ENCODE measurements around the gene PCSK4.
"Not testable (repeated sequence)": the region's sequence is repeated elsewhere in the genome, so short reads cannot be mapped to it uniquely, and the experiment has no call there.

The PCSK4 gene

GRCh38 chr19:1521636-1522035, 31.5 kb upstream of the PCSK4 start:
- FAIRE-seq, result no peak

- FAIRE-seq, result no peak
Measured at GRCh38 chr19:1520203-1520780, 30.1 kb upstream of the PCSK4 start.

DNA sequence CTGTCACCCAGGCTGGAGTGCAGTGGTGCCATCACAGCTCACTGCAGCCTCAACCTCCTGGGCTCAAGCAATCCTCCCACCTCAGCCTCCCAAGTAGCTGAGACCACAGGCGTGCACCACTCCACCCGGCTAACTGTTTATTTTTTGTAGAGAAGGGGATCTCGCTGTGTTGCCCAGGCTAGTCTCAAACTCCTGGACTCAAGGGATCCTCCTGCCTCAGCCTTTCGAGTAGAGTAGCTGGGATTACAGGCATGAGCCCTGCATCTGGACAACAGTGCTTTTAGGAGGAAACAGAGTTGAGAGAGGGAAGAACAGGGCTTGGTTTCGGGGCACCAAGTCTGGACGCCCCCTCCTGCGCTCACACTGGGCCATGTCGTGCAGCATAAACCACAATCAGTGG, 29.7 kb upstream of the PCSK4 start:
- FAIRE-seq, result not testable (repeated sequence)

DNA sequence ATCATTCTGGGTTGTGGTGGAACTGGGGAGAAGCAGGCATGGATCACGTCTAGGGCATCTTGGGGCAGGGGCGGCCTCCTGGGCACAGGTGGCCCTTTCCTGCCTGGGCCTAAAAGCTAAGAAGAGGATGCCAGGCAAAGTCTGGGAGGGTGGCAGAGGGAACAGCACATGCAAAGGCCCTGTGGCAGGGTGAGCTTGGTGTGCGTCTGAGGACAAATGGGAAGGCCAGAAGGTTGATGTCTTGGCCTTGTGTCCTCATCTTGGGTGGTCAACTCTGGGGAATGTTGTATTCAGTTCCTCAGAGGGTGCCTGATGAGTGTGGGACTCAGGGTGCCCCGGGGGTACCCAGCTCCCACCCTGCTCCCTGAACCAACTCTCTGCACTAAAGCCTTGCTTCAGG, 28.3 kb upstream of the PCSK4 start:
- FAIRE-seq, result no peak

GRCh38 chr19:1516395-1516753, 26.2 kb upstream of the PCSK4 start:
- FAIRE-seq, result no peak

GRCh38 chr19:1514986-1515721, 25.0 kb upstream of the PCSK4 start:
- no peak for FAIRE-seq

- FAIRE-seq, result no peak
Measured at GRCh38 chr19:1514295-1514661, 24.1 kb upstream of the PCSK4 start.

- no peak for FAIRE-seq
Measured at GRCh38 chr19:1513499-1514294, 23.5 kb upstream of the PCSK4 start.

DNA sequence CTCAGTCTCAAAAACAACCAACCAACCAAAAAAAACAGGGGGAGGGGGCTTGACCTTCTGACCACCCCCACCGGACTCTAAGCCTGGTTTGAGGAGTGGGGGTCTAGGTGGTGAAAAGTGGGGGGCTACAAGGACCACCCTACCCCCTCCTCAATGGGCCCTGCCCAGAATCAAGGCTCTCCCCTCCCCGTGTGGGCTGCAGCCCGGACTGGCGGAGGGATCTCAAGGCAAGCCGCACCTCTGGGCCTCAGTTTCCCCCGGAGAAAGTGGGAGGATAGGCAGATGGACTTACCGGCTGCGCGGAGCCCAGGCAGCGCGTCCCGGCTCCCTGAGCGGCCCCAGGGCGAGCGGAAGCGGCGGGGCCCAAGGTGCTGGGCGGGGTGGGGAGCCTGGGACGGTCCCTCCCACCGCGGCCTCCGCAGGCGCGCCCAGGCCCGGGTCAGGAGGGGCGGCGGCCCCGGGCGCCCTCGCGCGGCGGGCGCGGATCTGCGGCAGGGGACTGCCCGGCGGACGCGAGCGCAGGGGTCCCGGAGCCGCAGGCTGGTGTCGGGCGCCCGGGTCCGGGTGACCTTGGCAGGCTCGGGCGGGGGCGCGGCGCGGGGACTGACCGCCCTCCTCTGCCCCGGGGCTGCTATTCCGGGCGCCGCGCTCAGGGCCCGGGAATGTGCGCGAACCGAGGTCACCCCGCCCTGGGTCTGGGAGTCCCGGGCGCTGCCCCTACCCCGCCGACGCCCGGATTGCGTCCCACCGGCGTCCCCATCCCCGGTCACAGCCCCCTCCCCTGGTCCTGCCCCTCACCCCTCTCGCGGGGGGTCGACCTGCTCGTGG, 22.7 kb upstream of the PCSK4 start, which contains the start of gene ADAMTSL5:
TSS of gene ADAMTSL5 (minus strand) at position 349 of the 828 bp plus-strand sequence. CDS start 2,076 bp downstream, outside the sequence.
- FAIRE-seq, result no peak

- FAIRE-seq, result no peak
Measured at GRCh38 chr19:1511318-1512317, 21.5 kb upstream of the PCSK4 start.

DNA sequence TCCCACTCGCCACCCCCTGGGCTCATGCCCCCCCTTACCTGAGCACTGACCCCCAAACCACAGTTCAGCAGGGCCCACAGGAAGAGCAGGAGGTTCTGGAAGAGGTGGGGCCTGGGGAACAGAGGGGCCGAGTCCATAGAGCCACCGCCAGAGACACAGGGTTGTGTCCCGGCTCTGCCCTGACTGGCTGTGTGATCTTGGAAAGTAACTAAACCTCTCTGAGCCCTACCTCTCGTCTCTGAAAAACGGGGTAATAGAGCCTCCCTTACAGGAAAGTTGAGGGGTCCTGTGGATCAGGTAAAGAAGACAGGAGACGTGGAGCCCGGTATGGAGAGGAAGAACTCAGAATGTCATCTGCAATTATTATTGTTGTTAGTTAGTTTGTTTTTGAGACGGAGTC, 20.7 kb upstream of the PCSK4 start:
- FAIRE-seq, result no peak

- FAIRE-seq, result no peak
Measured at GRCh38 chr19:1510442-1510806, 20.3 kb upstream of the PCSK4 start.

GRCh38 chr19:1509602-1510441, 19.7 kb upstream of the PCSK4 start:
- FAIRE-seq, result no peak

DNA sequence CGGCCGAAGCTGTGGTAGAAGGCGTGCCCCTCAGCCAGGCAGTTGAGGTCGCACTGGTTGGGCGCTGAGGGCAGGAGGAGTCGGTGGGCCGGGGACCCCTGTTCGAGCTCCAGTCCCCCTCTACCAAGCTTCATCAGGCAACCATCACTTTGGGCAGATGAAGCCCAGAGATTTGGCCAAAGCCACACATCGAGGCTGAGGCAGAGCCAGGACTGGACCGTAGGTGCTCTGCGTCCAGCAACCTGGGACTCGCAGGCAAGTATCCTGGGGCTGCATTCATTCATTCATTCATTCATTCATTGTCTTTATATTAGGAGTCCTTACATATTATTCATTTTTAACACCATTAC, 18.3 kb upstream of the PCSK4 start:
- FAIRE-seq, result no peak

GRCh38 chr19:1507763-1508506, 17.8 kb upstream of the PCSK4 start:
- FAIRE-seq, result no peak

DNA sequence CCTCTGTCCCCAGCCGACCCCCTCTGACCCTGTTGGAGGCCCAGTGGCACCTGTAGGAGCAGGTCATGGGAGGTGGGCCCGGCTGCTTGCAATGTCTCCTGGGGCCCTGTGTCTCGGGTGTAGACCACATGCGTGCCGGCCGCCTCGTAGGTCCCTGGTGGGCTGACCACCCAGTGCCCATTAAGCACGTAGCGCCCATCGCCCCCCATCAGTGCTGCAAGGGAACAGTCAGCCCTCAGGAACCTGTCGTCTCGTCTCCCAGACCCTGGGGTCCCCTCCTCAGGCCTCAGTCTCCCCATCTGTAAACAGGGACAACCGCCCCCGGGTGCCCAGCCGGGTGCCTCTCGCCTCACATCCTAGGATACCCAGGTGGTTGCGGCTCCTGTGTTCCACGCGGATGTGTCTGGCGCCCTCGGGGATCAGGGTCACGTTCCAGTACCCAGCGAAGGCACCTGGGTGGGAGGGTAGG, 17.1 kb upstream of the PCSK4 start:
- FAIRE-seq, result no peak

DNA sequence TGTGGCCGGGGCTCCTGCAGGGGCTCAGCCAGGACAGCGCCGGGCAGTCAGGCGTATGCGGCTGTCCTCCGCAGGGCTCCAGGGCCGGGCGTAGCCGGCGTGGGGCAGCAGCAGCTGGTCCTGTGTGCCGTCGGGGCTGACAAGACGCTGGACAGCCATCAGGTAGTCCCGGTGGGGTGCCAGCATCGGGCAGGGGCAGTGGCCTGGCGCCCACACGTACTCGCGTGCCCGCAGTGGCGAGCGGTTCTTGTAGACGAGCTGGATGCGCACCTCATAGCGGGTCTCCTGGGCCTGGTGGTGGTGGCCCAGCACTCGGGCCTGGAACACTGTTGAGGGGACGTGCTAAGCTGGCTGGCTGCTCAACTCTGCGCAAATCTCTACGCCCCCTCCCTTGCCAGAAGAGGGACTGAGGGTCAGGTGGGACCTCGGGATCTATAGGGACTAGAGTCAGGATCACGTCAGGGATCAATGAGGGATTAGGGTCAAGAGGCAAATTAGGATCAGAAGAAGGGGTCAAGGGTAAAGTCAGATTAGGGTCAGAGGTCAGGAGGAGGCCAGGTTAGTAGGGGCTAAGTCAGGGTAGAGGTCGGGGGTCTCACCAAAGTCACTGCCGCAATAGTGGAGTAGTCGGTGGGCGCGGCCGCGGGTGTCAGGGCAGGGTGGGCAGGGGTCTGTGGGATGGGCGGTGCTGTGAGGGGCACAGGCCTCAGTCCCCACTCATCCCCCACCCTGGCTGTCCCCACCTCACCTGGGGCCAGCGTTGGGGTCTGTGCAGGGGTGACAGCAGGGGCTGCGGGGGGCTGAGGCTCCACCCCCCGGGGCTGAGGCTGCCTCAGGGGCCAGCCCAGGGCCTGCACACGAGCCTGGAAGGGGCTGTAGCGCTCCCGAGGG, 16.1 kb upstream of the PCSK4 start:
- no peak for FAIRE-seq

GRCh38 chr19:1505012-1505411, 14.9 kb upstream of the PCSK4 start:
- no peak for FAIRE-seq
